Stimulated activated CD8-positive, alpha-beta memory T cell treated with anti-CD3 and anti-CD28 coated beads, Interleukin-4, amount 100 ng/mL, for 48 hours (primary cell): ENCODE data around the gene NDUFA13.

Source experiments
- DNase-seq: peaks from one replicate; pipeline ENCODE4 v3.0.0-alpha.2; 2020

The NDUFA13 gene

DNA sequence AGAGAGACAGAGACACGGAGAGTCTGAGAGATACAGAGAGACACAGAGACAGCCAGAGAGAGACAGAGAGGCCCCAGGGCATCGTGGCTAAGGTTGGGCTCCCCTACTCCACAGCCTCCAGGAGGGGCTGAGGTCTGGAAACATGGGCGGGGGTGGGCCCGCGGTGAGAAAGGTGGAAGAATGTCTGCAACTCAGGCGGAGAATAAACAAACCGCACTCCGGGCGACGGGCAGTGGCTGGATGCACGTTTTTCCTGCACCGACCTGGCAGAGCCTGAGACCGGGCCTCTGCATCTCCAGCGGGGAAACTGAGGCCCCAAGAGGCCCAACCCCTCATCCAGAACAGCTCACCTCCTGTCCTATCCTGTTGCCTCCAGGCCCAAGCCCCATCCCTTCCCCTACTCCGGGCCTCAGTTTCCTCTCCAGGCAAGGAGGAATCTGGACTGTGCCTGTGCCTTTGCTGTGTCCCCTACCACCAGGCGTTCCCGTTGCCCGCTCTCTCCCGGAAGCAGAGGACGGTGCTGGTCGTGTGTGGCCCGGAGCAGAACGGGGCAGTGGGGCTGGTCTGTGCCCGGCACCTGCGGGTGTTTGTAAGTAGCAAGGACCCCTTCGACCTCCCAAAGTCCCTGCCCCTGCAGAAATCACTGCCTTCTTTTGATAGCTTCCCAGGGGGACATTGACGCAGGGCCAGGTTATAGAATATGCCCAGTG is 18.7 kb downstream of the NDUFA13 start:
- DNase-seq: no peak

DNA sequence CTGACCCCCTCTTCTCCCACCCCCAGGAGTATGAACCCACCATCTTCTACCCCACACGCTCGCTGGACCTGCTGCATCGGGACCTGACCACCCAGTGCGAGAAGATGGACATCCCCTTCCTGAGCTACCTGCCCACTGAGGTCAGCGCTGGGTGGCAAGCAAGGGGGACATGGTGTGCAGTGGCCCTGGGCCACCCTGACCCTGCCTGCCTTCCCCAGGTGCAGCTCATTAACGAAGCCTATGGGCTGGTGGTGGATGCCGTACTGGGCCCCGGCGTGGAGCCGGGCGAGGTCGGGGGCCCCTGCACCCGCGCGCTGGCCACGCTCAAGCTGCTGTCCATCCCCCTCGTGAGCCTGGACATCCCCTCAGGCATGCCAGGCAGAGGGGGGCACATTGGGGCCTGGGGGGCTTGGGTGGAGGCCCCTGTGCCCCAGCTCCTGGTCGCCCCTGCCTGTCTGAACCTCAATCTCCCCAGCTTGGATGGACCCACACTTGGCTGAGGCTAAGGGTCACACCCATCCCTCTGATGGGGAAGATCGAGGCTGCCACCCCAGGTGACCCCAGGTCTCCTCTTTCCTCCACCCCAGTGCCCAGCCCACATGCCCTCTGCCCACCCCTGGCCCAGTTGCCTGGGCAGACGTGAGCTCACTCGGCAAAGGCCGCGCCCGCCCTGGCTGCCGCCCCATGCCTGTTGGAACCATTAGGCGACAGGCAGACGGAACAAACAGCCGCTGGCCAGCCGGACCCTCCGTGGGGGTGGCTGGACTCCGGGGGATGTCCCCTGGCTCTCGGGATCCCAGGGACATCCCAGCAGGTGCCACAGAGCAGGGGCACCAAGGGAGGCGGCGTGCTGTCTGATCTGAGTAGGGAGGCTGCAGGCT is 19.5 kb downstream of the NDUFA13 start:
- DNase-seq: no peak

DNA sequence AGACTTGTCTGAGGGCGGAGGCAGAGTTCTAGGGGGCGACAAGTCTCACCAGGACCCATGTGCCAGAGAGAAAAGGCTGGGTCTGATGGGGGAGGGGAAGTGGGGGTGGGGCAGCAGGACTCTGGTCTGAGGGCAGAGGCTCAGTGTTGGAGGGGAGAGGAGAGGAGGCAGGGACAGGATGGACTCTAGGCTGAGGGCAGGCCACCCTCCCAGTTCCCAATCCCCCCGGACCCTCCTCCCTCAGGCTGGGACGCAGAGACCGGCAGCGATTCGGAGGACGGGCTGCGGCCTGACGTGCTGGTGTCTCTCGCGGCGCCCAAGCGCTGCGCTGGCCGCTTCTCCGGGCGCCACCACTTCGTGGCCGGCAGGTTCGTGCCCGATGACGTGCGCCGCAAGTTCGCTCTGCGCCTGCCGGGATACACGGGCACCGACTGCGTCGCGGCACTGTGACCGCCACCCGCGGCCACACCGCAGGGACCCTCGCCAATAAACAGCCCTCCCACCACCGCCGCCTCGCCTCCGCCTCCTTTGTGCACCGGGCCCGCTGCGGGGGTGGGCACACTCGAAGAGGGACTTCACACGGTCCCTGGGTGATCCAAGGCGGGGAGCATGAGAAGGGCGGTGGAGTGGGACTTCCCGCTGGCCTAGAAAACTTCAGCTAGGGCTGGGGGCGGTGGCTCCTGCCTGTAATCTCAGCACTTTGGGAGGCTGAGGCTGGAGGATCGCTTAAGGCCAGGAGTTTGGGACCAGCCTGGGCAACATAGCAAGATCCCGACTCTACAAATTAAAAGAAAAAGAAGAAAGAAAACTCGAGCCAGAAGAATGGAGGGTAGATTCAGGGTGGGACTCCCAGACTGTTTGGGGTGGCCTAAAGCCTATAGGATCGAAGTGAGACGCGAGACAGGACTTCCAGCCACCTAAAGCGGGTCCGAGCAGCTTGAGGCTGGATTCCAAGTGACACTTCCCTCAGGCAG is 21.3 kb downstream of the NDUFA13 start:
- no peak for DNase-seq

DNA sequence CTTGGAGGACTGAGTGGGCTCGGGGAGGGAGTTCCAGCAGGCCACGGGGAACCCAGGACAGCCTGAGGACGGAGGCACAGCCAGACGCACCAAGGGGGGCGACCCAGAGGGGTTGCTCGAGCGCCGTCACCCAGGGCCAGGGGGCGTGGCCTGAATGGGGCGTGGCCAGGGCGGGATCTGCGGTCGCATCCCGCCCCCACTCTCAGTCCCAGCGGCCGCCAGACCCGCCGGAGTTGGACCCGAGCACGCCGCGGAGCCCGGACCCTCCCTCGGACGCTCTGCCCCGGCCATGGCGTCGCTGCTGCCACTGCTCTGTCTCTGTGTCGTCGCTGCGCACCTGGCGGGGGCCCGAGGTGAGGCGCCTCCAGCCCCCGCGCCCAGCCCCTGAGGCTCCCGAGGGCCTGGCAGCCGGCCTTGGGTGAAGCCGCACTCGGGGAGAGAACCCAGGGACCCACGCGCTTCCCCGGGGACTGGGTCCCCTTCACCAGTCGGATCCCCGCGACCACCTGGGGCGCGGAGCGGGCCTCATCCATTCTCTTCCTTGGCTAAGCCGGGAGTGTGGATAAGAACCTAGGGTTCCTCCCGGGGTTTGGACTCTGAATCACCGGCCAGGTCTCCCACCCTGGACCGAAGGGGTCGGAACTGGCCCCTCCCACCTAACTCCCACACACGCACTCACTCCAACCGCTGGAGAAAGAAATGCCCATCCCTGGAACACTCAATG is 22.2 kb downstream of the NDUFA13 start, which contains the start of gene CILP2:
Gene CILP2 (plus strand): TSS at position 205 of the 724 bp plus-strand sequence. CDS start 85 bp downstream, at position 290.
- peak; percentile 71 for DNase-seq

DNA sequence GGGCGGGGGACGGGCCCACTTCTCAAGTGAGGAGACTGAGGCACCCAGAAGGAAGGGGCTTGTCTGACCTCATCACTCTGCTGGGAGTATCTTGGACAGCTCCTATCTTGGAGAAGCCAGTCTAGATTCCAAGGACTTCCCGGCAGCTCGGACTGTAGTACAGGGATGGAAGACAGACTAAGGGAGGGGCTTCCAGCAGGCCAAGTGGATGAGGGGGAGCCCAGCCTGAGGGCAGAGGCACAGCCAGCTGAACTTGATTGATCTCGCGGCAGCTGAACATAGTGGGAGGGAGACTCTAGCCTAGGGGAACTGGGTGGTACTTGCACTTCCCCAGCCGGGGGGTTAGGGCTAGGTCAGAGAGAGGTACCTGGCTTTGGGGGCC is 22.8 kb downstream of the NDUFA13 start:
- DNase-seq: no peak

- DNase-seq: no peak
Measured at GRCh38 chr19:19539698-19540063, 23.7 kb downstream of the NDUFA13 start.

DNA sequence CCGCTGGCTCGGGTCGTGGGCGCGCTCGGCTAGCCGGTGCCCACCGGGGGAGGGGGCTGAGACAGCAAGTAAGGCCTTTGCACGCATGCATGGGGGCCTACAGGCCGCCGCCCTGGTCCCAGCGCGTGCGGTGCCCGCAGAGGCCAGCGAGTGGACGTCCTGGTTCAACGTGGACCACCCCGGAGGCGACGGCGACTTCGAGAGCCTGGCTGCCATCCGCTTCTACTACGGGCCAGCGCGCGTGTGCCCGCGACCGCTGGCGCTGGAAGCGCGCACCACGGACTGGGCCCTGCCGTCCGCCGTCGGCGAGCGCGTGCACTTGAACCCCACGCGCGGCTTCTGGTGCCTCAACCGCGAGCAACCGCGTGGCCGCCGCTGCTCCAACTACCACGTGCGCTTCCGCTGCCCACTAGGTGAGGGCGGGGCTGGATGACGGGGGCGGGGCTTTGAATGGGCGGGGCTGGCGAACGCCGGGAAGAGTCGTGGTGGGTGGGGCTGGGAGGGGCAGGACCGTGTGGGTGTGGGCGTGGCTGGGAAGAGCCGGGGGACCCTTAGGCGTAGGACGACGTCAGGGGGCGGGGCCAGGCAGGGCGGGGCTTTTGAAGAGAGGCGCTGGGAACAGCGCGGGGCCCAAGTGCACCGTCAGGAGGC is 24.2 kb downstream of the NDUFA13 start:
- DNase-seq: peak; percentile 90

DNA sequence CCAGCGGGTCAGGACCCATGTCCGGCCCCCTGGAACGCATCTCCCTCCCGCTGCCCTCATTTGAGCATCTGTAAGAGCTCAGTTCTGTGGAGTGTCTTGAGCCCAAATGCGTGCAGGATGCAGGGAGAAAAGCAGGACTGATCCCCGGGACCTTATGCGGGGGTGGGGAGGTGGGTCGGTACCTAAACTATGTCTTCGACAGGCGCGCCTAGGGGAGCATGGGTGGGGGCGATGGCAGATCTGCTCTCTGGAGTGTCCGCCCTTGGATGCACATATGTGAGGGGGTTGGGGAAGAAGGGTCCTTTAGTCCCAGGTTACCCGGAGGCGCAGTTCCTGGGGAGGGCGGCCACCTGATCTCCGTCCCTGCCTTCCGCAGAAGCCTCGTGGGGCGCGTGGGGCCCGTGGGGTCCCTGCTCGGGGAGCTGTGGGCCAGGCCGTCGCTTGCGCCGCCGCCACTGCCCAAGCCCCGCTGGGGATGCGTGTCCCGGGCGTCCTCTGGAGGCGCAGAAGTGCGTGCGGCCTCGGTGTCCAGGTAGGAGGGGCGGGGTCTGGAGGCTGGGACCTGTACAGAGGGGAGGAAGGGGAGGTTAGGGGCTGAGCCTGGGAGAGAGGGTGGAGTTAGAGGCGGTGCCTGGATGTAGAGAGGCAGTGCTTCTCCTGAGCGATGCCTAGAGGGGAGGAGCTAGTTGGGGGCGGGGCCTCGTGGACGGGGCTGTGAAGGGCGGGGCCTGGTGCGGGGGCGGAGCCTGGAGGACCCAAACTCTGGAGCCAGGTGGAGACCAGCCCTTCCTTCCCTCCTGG is 24.9 kb downstream of the NDUFA13 start:
- DNase-seq: peak; percentile 93

DNA sequence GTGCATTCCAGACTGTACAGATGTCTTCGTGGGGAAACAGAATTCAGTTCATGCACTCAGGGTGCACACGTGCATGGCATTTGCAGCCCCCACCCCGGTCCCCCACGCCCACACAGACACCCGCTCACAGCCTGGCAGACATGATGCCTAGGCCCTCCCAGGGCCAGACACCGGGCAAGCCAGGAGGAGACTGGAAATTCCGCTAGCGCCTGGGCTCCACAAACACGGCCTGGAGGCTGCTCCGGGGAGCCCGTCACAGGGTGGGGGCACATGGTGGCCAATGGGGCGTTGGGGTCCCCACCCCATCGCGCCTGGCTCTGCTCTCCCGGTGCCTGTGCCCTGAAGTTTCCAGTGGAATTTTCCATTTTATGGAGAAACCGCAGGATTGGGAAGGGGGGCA is 25.6 kb downstream of the NDUFA13 start:
- no peak for DNase-seq

GRCh38 chr19:19542507-19542906 is 26.5 kb downstream of the NDUFA13 start:
- DNase-seq: no peak

- DNase-seq: no peak
Measured at GRCh38 chr19:19543101-19543500, 27.1 kb downstream of the NDUFA13 start.

DNA sequence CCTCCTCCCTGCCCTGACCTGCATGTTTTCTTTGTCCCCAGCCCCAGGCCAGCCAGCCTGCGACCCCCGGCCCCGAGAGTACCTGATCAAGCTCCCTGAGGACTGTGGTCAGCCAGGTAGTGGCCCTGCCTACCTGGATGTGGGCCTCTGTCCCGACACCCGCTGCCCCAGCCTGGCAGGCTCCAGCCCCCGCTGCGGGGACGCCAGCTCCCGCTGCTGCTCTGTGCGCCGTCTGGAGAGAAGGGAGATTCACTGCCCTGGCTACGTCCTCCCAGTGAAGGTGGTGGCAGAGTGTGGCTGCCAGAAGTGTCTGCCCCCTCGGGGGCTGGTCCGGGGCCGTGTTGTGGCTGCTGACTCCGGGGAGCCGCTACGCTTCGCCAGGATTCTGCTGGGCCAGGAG is 27.6 kb downstream of the NDUFA13 start:
- DNase-seq: no peak

GRCh38 chr19:19544257-19544953 is 28.4 kb downstream of the NDUFA13 start:
- DNase-seq: no peak

- DNase-seq: no peak
Measured at GRCh38 chr19:19544954-19545591, 29.0 kb downstream of the NDUFA13 start.

GRCh38 chr19:19545707-19546106 is 29.7 kb downstream of the NDUFA13 start:
- no peak for DNase-seq

DNA sequence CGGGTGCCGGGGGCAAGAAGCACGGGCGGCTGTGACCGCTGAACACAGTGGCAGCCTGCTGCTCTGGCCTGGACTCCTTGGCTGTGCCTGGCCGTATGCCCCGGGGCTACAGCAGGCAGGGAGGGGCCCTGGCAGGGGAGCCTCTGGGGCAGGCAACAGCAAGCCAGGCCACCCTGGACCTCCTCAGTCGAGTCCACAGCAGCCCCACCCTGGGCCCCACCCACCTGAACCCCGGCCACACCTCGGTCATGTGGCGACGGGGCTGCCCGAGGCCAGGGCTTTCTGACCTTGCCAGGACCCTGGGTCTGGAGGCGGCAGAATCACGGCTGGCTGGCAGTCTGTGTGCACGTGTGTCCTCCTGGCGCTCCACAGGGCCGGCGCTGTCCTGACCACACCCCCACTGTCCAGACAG is 30.7 kb downstream of the NDUFA13 start:
- DNase-seq: no peak

GRCh38 chr19:19547674-19548336 is 31.8 kb downstream of the NDUFA13 start:
- no peak for DNase-seq

GRCh38 chr19:19548915-19549759 is 33.1 kb downstream of the NDUFA13 start:
- no peak for DNase-seq
